ENCODE measurements around the gene MYO16.

Gene MYO16

GRCh38 chr13:109036078-109036780 is 406.8 kb downstream of the MYO16 start:
- in situ Hi-C loops (cut with MboI; ENCODE audit: low pct_unique_long_range_greater_than_20kb, low sequenced_read_pairs, unreplicated experiment), result no loop called here
- no peak for DNase-seq (ENCODE audit: low spot score)
- TF ChIP-seq CTCF (IDR thresholded peaks at IDR 0.05; ENCODE audit: extremely low read depth, insufficient read depth, missing control alignments), result no peak

DNA sequence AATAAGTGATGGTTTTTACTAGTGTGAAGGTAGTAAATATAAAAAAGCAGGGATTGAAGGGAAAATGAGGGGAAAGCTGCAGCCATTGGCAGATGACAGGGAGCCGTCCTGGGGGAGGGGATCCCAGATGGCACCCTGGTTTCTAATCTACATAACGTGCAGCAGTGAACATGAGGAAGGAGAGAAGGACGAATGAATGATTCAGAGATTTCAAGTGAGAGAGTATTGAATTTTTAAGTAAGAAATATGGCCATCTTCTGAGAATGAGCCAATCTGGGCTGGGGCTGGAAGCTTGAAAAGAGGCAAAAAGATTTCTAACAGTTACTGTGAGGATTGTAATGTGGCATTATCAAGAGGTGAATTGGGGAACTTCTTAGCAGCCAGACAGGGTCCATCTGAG is 414.2 kb downstream of the MYO16 start:
- in situ Hi-C loops (cut with MboI; ENCODE audit: low pct_unique_long_range_greater_than_20kb, low sequenced_read_pairs, unreplicated experiment), result no loop called here
- no peak for DNase-seq (ENCODE audit: low spot score)
- no peak for TF ChIP-seq CTCF (IDR thresholded peaks at IDR 0.05; ENCODE audit: extremely low read depth, insufficient read depth, missing control alignments)

GRCh38 chr13:109055850-109056249 is 426.4 kb downstream of the MYO16 start:
- in situ Hi-C loops (cut with MboI; ENCODE audit: low pct_unique_long_range_greater_than_20kb, low sequenced_read_pairs, unreplicated experiment), result no loop called here
- no peak for TF ChIP-seq CTCF (IDR thresholded peaks at IDR 0.05; ENCODE audit: extremely low read depth, insufficient read depth, missing control alignments)
- no peak for DNase-seq (ENCODE audit: low spot score)

DNA sequence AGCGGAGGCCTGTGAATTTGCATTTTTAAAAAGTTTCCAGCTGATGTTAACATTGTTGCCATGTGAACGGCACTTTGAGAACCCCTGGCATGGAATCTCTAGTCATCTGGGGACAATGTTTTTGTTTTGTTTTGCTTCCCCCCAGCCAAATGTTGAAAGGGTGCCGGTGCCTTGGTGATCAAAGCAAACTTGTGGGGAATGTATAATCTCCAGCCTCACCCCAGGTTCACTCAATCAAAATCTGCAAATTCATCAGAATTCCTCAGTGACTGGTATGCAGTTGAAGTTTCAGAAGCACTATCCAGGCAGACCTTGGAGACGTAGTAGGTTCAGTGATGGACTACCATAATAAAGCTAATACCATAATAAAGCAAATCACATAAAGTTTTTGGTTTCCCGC is 428.7 kb downstream of the MYO16 start:
- DNase-seq (ENCODE audit: low spot score), result no peak
- in situ Hi-C loops (cut with MboI; ENCODE audit: low pct_unique_long_range_greater_than_20kb, low sequenced_read_pairs, unreplicated experiment), result no loop called here
- no peak for TF ChIP-seq CTCF (IDR thresholded peaks at IDR 0.05; ENCODE audit: extremely low read depth, insufficient read depth, missing control alignments)

DNA sequence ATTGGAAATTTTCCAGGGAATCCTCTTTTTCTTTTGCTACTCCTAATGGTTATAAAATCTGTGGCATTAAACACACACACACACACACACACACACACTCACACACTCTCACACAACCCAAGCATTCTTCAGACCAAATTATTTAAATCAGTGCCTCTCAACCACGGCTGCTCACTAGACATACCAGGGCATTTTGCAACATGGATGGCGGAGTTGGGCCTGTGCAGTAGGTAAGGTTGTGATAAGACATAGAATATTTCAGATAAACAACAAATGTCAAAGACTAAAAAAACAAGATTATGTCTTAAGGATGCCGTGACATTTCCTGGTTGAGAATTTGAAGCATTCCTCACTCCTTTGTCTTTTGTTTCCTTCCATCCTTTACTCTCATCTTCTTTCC is 443.1 kb downstream of the MYO16 start:
- in situ Hi-C loops (cut with MboI; ENCODE audit: low pct_unique_long_range_greater_than_20kb, low sequenced_read_pairs, unreplicated experiment), result no loop called here
- no peak for TF ChIP-seq CTCF (IDR thresholded peaks at IDR 0.05; ENCODE audit: extremely low read depth, insufficient read depth, missing control alignments)

GRCh38 chr13:109074436-109074835 is 445.0 kb downstream of the MYO16 start:
- no peak for DNase-seq (ENCODE audit: low spot score)
- no peak for TF ChIP-seq CTCF (IDR thresholded peaks at IDR 0.05; ENCODE audit: extremely low read depth, insufficient read depth, missing control alignments)
- in situ Hi-C loops (cut with MboI; ENCODE audit: low pct_unique_long_range_greater_than_20kb, low sequenced_read_pairs, unreplicated experiment), result no loop called here

More for the DNA sequence above, 443.1 kb downstream of the MYO16 start:
- DNase-seq (ENCODE audit: low spot score), result no peak

All from GM13977 (cell line).